ENCODE data around the gene GPATCH11.

DNA sequence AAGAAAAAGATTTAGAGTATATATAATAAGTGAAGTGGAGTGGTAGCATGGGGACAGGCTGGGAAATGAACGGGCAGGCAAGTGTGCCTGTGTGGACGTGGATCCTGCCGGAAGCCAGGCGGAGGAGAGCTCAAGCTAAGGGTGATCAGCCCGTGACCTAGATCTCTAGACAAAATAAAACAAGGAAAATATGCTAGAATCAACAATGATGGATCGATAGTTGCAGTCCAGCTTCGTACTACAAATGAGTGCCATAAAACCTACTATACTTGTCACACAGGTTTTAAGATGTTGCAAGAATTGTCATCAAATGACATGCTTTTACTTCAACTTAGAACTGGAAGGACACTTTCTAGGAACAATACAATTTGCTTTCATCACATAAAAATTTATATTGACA lies 64.0 kb downstream of the GPATCH11 start:
- TF ChIP-seq, protein P1, sequence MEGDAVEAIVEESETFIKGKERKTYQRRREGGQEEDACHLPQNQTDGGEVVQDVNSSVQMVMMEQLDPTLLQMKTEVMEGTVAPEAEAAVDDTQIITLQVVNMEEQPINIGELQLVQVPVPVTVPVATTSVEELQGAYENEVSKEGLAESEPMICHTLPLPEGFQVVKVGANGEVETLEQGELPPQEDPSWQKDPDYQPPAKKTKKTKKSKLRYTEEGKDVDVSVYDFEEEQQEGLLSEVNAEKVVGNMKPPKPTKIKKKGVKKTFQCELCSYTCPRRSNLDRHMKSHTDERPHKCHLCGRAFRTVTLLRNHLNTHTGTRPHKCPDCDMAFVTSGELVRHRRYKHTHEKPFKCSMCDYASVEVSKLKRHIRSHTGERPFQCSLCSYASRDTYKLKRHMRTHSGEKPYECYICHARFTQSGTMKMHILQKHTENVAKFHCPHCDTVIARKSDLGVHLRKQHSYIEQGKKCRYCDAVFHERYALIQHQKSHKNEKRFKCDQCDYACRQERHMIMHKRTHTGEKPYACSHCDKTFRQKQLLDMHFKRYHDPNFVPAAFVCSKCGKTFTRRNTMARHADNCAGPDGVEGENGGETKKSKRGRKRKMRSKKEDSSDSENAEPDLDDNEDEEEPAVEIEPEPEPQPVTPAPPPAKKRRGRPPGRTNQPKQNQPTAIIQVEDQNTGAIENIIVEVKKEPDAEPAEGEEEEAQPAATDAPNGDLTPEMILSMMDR (IDR thresholded peaks at IDR 0.05), result no peak
- TF ChIP-seq POLR2A (IDR thresholded peaks at IDR 0.05), result no peak
